ENCODE measurements around the gene RCAN2.

Gene RCAN2

GRCh38 chr6:46350714-46351113 is 140.5 kb downstream of the RCAN2 start:
- Histone ChIP-seq H3F3A (ENCODE audit: insufficient read depth, low read length) (no peaks in the 10 kb centered on the region), H2AFZ (ENCODE audit: low read length) (no peak overlapping the region), H3K4me1 (ENCODE audit: low read length) (no peaks in the 10 kb centered on the region), H3K27ac (ENCODE audit: low read length) (no peak overlapping the region), H3K4me2 (ENCODE audit: low read depth, low read length) (no peak overlapping the region), H3K4me3 (ENCODE audit: low read length) (no peak overlapping the region), H3K9me3 (replicated peaks; ENCODE audit: insufficient read depth, low read length) (no peaks in the 10 kb centered on the region), H3K27me3 (replicated peaks; ENCODE audit: insufficient read depth, low read length) (no peaks in the 10 kb centered on the region), H3K9ac (ENCODE audit: low read length) (no peak overlapping the region), H4K20me1 (ENCODE audit: insufficient read depth, low read length) (no peaks in the 10 kb centered on the region), H3K79me2 (ENCODE audit: low read length) (no peaks in the 10 kb centered on the region), H3K9me2 (replicated peaks; ENCODE audit: insufficient read depth, low read length) (no peaks in the 10 kb centered on the region), H3K36me3 (replicated peaks; ENCODE audit: insufficient read depth, low read length) (no peaks in the 10 kb centered on the region)
- DNase-seq, result no peak
- TF ChIP-seq EZH2 (optimal IDR thresholded peaks at IDR 0.05; ENCODE audit: low read depth, low read length), result no peak
- TF ChIP-seq EZH2phosphoT487 (IDR thresholded peaks at IDR 0.05; ENCODE audit: low read length), result no peak
- TF ChIP-seq CTCF (IDR thresholded peaks at IDR 0.05; ENCODE audit: low read length), result no peak

GRCh38 chr6:46347669-46348068 is 143.6 kb downstream of the RCAN2 start:
- no peak for DNase-seq
- Histone ChIP-seq H3K4me3 (ENCODE audit: low read length) (no peak overlapping the region), H3K36me3 (replicated peaks; ENCODE audit: insufficient read depth, low read length) (no peaks in the 10 kb centered on the region), H3K9me3 (replicated peaks; ENCODE audit: insufficient read depth, low read length) (no peaks in the 10 kb centered on the region), H3K79me2 (ENCODE audit: low read length) (no peaks in the 10 kb centered on the region), H3K4me2 (ENCODE audit: low read depth, low read length) (no peak overlapping the region), H3K9ac (ENCODE audit: low read length) (no peak overlapping the region), H2AFZ (ENCODE audit: low read length) (no peak overlapping the region), H3K27ac (ENCODE audit: low read length) (no peak overlapping the region), H3K9me2 (replicated peaks; ENCODE audit: insufficient read depth, low read length) (no peaks in the 10 kb centered on the region), H3K27me3 (replicated peaks; ENCODE audit: insufficient read depth, low read length) (no peaks in the 10 kb centered on the region), H3F3A (ENCODE audit: insufficient read depth, low read length) (no peaks in the 10 kb centered on the region), H4K20me1 (ENCODE audit: insufficient read depth, low read length) (no peaks in the 10 kb centered on the region), H3K4me1 (ENCODE audit: low read length) (no peaks in the 10 kb centered on the region)
- no peak for TF ChIP-seq EZH2phosphoT487 (IDR thresholded peaks at IDR 0.05; ENCODE audit: low read length)
- no peak for TF ChIP-seq CTCF (IDR thresholded peaks at IDR 0.05; ENCODE audit: low read length)
- TF ChIP-seq EZH2 (optimal IDR thresholded peaks at IDR 0.05; ENCODE audit: low read depth, low read length), result no peak

GRCh38 chr6:46340246-46340645 is 151.0 kb downstream of the RCAN2 start:
- Histone ChIP-seq H3F3A (ENCODE audit: insufficient read depth, low read length) (no peaks in the 10 kb centered on the region), H3K4me2 (ENCODE audit: low read depth, low read length) (no peak overlapping the region), H2AFZ (ENCODE audit: low read length) (no peak overlapping the region), H3K36me3 (replicated peaks; ENCODE audit: insufficient read depth, low read length) (no peaks in the 10 kb centered on the region), H3K9me2 (replicated peaks; ENCODE audit: insufficient read depth, low read length) (no peaks in the 10 kb centered on the region), H3K4me1 (ENCODE audit: low read length) (peaks cover 10% of the 10 kb centered on the region; the same call in 1 of the 2 replicates), H3K9ac (ENCODE audit: low read length) (no peak overlapping the region), H3K27me3 (replicated peaks; ENCODE audit: insufficient read depth, low read length) (no peaks in the 10 kb centered on the region), H3K79me2 (ENCODE audit: low read length) (no peaks in the 10 kb centered on the region), H3K9me3 (replicated peaks; ENCODE audit: insufficient read depth, low read length) (no peaks in the 10 kb centered on the region), H4K20me1 (ENCODE audit: insufficient read depth, low read length) (no peaks in the 10 kb centered on the region), H3K27ac (ENCODE audit: low read length) (no peak overlapping the region), H3K4me3 (ENCODE audit: low read length) (no peak overlapping the region)
- TF ChIP-seq EZH2 (optimal IDR thresholded peaks at IDR 0.05; ENCODE audit: low read depth, low read length) (no peak), EZH2phosphoT487 (IDR thresholded peaks at IDR 0.05; ENCODE audit: low read length) (no peak), CTCF (IDR thresholded peaks at IDR 0.05; ENCODE audit: low read length) (no peak)
- DNase-seq, result no peak
